Heart left ventricle (tissue), 13 donors: ENCODE data around the gene B3GAT1.

Experiments used
- CTCF ChIP-seq, 12 donors: fragments of 200-600 bp; sonication (generic) in 4 of 12; IDR thresholded peaks; one replicate each; pipeline versions ENCODE4 v1.5.0 to v1.8.0; 2018 to 2022; ENCODE audit warnings: antibody characterized with exemption in 12 of 12, mild to moderate bottlenecking in 5 of 12
- POLR2A ChIP-seq, 2 donors: fragments of 450-650 bp; IDR thresholded peaks; one replicate each; pipeline ENCODE4 v1.6.1; 2017; ENCODE audit warnings: antibody characterized with exemption in 2 of 2, mild to moderate bottlenecking in 2 of 2, moderate library complexity in 2 of 2
- donor health status: ischemic (EF 13 %, LVEDD 7.1; RV severe dilation, severe dysfunction).
- donor health status: DM: no; HTN: yes; CAD: no.
- donor health status: DM: no; HTN: no; CAD: no.
- donor health status: ischemic (EF 25% LVEDD 6.9; RV normal size, moderate dysfunction).
- donor health status: ischemic (EF 25% LVEDD 5.7; RV mildly dilated, moderate dysfunction).
- donor health status: ischemic (EF 35%, LVEDD 5.7; RV mildly dilated, moderate dysfunction).
- donor health status: nonischemic (EF 11% LVEDD 7.7; RV severe dilation, severe dysfunction).
- donor health status: DM: yes; HTN: yes; CAD: no.
- donor health status: PGD.
- donor health status: ischemic (EF 29% LVEDD 5.4; RV normal size, mild dysfunction).
- donor health status: nonischemic (EF 23%, LVEDD 6.1; RV moderate dilation, normal function).

- TF ChIP-seq CTCF (IDR thresholded peaks at IDR 0.05) (no peak), POLR2A (IDR thresholded peaks at IDR 0.05) (no peak)
Measured at GRCh38 chr11:134413043-134413825, 1.2 kb upstream of the B3GAT1 start.
